GM18507 (cell line): Measurements from ENCODE around the gene MTHFD1L.

Source experiments
- DNase-seq: peaks from one replicate; pipeline ENCODE4 v3.0.0; 2011; ENCODE audit warnings: low read depth; ENCODE audit not compliant: insufficient read length; ENCODE audit errors: extremely low spot score
- FAIRE-seq: peaks from 2 replicates; lab custom pipeline; 2011; peaks lifted over from hg19 to GRCh38; lab: Jason Lieb, UNC

Gene MTHFD1L

DNA sequence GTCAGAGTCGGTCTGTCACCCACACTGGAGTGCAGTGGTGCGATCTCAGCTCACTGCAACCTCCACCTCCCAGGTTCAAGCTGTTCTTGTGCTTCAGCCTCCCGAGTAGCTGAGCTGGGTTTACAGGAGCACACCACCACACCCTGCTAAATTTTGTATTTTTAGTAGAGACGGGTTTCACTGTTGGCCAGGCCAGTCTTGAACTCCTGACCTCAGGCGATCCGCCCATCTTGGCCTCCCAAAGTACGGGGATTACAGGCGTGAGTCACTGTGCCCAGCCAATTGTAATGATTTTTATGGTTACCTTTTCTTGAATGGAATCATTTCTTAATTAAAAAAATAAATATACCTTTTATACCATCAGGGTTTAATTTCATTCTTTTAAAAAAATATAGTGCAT, 105.7 kb downstream of the MTHFD1L start:
- no peak for FAIRE-seq
- DNase-seq: no peak

- FAIRE-seq (no peak), DNase-seq (no peak)
These were observed 109.6 kb downstream of the MTHFD1L start for GRCh38 chr6:150975136-150975535.

GRCh38 chr6:150977281-150977680, 111.8 kb downstream of the MTHFD1L start:
- DNase-seq: no peak
- no peak for FAIRE-seq

DNA sequence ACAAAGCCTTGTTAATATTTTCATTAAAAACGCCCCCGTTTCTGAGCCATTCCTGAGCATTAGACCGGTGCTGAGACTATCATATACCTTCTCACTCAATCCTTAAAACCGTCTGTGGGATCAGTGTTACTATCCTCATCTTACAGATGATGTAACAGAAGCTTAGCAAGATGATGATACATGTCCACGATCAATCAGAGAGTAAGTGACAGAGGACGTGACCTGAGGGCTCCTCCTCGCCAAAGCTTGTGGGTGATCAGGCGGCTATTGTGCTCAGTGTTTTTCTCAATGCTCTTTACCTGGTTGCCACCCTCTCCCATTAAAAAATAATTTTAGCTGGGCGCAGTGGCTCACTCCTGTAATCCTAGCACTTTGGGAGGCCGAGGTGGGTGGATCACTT, 113.1 kb downstream of the MTHFD1L start:
- no peak for FAIRE-seq
- no peak for DNase-seq

- FAIRE-seq (no peak), DNase-seq (no peak)
These were observed 114.4 kb downstream of the MTHFD1L start for GRCh38 chr6:150979826-150980350.

- DNase-seq (peak; percentile 23), FAIRE-seq (peak; percentile 85)
These were observed 115.6 kb downstream of the MTHFD1L start for GRCh38 chr6:150981095-150981494.

DNA sequence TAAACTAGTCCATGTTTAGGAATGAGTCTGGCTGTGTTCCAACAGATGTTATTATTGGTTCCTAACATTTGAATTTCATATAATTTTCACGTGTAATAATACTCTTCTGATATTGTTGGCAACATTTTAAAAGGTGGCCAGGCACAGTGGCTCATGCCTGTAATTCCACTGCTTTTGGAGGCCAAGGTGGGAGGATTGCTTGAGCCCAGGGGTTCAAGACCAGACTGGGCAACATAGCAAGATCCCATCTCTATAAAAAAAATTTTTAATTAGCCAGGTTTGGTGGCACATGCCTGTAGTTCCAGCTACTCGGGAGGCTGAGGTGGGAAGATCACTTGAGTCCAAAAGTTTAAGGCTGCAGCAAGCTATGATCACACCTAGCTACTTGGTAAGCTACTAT, 116.2 kb downstream of the MTHFD1L start:
- no peak for DNase-seq
- FAIRE-seq: no peak

DNA sequence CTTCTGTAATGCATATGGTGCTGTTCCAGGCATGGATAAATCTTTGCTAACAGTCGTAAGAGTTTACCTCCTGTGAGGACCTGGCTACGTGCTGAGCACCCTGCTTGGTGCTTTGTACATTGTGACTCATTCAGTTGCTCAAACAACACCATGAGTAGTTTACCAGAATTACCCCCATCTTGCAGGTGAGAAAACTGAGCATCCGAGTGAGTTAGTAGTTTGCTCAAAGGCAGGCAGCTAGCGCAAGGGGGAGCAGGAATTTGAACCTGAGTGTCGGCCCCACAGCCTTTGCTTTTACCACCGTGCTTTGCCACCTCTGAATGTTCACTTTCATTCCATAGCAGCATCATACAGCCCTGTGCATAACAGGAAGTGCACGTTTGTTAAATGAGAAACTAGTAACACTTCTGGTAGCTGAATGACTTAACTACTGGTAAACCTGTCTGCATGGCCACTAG, 121.9 kb downstream of the MTHFD1L start:
- FAIRE-seq: peak; percentile 74

GRCh38 chr6:150987855-150988464, 122.5 kb downstream of the MTHFD1L start:
- no peak for FAIRE-seq
- DNase-seq: no peak

More for the DNA sequence above, 121.9 kb downstream of the MTHFD1L start:
- DNase-seq: no peak

GRCh38 chr6:150991487-150991886, 126.0 kb downstream of the MTHFD1L start:
- no peak for DNase-seq
- FAIRE-seq: no peak

GRCh38 chr6:150992262-150992661, 126.8 kb downstream of the MTHFD1L start:
- no peak for FAIRE-seq

DNA sequence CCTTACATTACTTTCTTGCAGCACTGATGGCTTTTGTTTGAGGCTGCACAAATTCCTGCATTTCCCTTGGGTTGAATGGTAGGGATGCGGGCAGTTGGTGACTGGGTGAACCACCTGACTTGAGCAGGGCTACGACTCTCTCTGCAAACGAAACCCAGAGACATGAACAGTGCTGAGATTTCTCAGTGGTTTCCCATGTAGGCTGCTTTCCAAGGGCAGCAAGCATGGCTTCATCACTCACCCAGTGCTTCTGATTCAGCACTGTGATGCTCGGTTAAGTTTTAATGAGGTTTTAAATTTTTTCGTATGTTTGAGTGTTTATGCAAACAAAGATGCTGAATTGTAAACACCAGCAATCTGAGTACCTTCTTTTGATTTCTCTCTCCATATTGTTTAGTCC, 127.2 kb downstream of the MTHFD1L start:
- DNase-seq: no peak
- no peak for FAIRE-seq

More at GRCh38 chr6:150992262-150992661, 126.8 kb downstream of the MTHFD1L start:
- no peak for DNase-seq

DNA sequence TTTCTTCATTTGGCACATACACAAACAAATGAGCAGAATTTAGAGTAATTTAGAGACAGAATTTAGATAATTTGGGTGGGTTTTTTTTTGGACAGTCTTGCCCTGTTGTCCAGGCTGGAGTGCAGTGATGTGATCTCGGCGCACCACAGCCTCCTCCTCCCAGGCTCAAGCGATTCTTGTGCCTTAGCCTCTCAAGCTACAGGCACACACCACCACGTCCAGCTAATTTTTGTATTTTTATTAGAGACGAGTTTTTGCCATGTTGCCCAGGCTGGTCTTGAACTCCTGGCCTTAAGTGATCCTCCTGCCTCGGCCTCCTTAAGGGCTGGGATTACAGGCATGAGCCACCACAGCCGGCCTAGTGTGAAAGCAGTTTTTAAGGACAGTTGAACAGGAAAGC, 127.8 kb downstream of the MTHFD1L start:
- DNase-seq (no peak), FAIRE-seq (no peak)

DNA sequence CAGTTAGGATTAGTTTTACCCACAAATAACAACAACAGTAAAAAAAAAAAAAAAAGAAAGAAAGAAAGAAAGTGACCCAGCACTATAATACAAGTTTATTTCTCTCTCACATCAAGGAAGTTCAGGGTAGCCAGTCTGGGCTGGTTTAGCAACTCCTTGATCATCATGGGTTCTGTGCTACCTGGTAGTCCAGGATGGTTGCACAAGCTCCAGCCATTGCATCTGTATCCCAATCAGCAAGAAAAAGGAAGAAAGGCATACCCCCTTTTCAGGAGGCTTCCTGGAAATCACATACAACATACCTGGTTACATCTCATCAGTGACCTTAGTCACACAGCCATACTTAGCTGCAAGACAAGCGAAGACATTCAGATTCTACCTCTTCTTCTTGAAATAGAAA, 128.5 kb downstream of the MTHFD1L start:
- no peak for FAIRE-seq

DNA sequence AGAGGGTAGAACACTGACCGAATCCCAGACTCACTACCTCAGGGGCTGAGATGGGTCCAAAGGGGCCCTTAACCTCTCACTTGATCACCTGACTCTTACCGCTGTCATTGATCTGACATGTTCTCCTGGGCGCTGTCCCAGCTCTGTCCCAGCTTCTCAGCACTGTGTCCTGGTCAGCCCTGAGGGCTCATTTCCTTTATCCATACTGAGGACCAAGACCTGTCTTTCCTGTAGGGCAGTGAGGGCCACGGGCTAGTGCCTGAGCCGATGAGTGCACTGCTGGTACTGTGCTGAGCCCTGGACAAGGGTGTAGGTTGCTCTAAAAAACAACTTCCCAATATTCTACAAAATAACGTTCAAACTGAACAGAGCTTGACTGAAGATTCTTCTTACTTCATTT, 131.5 kb downstream of the MTHFD1L start:
- DNase-seq (no peak), FAIRE-seq (no peak)

More for the DNA sequence above, 128.5 kb downstream of the MTHFD1L start:
- no peak for DNase-seq

GRCh38 chr6:150999107-150999506, 133.6 kb downstream of the MTHFD1L start:
- FAIRE-seq: no peak
- no peak for DNase-seq

DNA sequence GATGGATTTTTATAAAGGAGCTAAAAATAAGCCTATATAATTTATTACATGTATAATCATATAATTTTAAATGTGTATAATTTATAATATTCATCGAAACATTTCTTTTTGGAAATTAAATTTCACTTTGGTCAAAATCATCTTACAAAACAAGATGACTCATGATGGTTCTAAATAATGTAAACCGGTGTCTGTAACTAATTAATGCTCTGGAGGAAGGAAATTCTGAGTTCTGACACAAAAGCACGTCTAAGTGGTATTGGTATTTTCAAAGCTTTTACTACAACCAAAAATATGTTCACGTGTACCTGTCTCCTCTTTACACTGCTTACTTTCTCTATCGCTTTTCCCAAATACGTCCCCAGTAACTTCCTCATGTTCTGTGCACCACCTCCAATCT, 134.1 kb downstream of the MTHFD1L start:
- FAIRE-seq (no peak), DNase-seq (no peak)

DNA sequence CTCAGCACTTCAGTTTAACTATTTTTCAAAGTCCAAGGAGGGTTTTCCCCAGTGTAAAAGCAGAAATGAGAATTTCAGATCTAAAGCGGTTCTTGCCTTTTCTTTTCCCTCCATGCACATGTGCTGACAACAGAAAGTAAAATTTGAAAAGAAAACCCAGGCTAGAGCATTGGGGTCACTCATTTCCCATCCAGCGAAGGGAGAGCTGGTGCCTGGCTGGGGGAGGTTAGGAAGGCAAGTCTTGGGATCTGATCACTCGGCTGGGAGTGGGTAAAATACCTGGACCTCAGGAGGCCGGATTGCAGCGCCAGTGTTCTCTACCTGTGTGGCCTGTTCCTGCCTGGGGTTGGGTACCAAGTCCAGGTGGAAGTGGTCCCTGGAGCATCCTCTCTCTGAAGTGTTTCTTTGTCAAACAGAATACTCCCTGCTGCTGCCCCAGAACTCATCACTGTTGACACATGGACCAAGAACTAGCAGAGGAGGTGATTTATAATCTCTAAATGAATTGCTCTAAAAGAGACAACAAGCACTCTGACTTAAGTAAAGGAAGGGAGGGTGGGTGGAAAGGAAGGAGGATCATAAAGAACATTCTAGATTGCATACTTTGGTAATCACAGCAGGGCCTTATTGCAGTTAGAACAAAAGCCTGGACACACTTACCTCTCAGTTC, 136.0 kb downstream of the MTHFD1L start:
- FAIRE-seq (peak; percentile 81), DNase-seq (no peak)

GRCh38 chr6:151002057-151002450, 136.6 kb downstream of the MTHFD1L start:
- FAIRE-seq: no peak
- DNase-seq: no peak

- no peak for FAIRE-seq
- DNase-seq: no peak
These were observed 137.0 kb downstream of the MTHFD1L start for GRCh38 chr6:151002491-151002935.
